Measurements from ENCODE around the gene IQCH.

GRCh38 chr15:67212684-67213367, 41.8 kb upstream of the IQCH start:
- TF ChIP-seq, protein P1, sequence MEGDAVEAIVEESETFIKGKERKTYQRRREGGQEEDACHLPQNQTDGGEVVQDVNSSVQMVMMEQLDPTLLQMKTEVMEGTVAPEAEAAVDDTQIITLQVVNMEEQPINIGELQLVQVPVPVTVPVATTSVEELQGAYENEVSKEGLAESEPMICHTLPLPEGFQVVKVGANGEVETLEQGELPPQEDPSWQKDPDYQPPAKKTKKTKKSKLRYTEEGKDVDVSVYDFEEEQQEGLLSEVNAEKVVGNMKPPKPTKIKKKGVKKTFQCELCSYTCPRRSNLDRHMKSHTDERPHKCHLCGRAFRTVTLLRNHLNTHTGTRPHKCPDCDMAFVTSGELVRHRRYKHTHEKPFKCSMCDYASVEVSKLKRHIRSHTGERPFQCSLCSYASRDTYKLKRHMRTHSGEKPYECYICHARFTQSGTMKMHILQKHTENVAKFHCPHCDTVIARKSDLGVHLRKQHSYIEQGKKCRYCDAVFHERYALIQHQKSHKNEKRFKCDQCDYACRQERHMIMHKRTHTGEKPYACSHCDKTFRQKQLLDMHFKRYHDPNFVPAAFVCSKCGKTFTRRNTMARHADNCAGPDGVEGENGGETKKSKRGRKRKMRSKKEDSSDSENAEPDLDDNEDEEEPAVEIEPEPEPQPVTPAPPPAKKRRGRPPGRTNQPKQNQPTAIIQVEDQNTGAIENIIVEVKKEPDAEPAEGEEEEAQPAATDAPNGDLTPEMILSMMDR (IDR thresholded peaks at IDR 0.05; ENCODE audit: low read length): no peak
- TF ChIP-seq EZH2phosphoT487 (IDR thresholded peaks at IDR 0.05; ENCODE audit: low read length): no peak
